Neural progenitor cell (in vitro differentiated cells): Measurements from ENCODE around the gene ETFB. TPM values are rescaled to one million over a fixed set of nuclear protein-coding genes. Genes with fewer than 3 reads are reported as not detected.

Experiments
- DNase-seq: peaks from one replicate; pipeline ENCODE4 v3.0.0-alpha.2; 2016; ENCODE audit warnings: low spot score
- H2AFZ ChIP-seq: fragments of 200-600 bp; sonication (generic); replicated peaks from 2 replicates; pipeline ENCODE4 v1.6.1; 2016; ENCODE audit warnings: antibody characterized with exemption
- H3F3A ChIP-seq: fragments of 200-600 bp; sonication (generic); 2 replicates; pipeline ENCODE4 v1.6.1; 2016; ENCODE audit warnings: antibody characterized with exemption, low read depth
- H3K27ac ChIP-seq: fragments of 200-600 bp; sonication (generic); 2 replicates; pipeline ENCODE4 v1.5.1; 2016; ENCODE audit warnings: mild to moderate bottlenecking
- H3K27me3 ChIP-seq: fragments of 200-600 bp; sonication (generic); 2 replicates; pipeline ENCODE4 v1.6.1; 2016; ENCODE audit warnings: mild to moderate bottlenecking, moderate library complexity
- H3K36me3 ChIP-seq: fragments of 200-600 bp; sonication (generic); 2 replicates; pipeline ENCODE4 v1.5.1; 2016
- H3K4me1 ChIP-seq: fragments of 200-600 bp; sonication (generic); 2 replicates; pipeline ENCODE4 v1.6.1; 2016; ENCODE audit warnings: mixed run types
- H3K4me2 ChIP-seq: fragments of 200-600 bp; sonication (generic); 2 replicates; pipeline ENCODE4 v1.6.1; 2016
- H3K4me3 ChIP-seq: fragments of 200-600 bp; sonication (generic); 2 replicates; pipeline ENCODE4 v1.5.1; 2016
- H3K79me2 ChIP-seq: fragments of 200-600 bp; sonication (generic); 2 replicates; pipeline ENCODE4 v1.6.1; 2016; ENCODE audit warnings: low read depth
- H3K9ac ChIP-seq: fragments of 200-600 bp; sonication (generic); 2 replicates; pipeline ENCODE4 v1.6.1; 2016
- H3K9me3 ChIP-seq: fragments of 200-600 bp; sonication (generic); 2 replicates; pipeline ENCODE4 v1.5.1; 2016; ENCODE audit warnings: low read depth
- H4K20me1 ChIP-seq: fragments of 200-600 bp; sonication (generic); 2 replicates; pipeline ENCODE4 v1.6.1; 2016; ENCODE audit warnings: low read depth
- H3K27ac Mint-ChIP-seq: 3 replicates; pipeline ENCODE4 v1.8.0; 2021; ENCODE audit warnings: mixed read lengths
- H3K27me3 Mint-ChIP-seq: 2 replicates; pipeline ENCODE4 v1.8.0; 2022; ENCODE audit warnings: low read depth, mild to moderate bottlenecking, inconsistent platforms, moderate library complexity, mixed read lengths; ENCODE audit not compliant: insufficient read depth
- H3K36me3 Mint-ChIP-seq: 3 replicates; pipeline ENCODE4 v1.8.0; 2021; ENCODE audit warnings: mixed read lengths
- H3K4me1 Mint-ChIP-seq: 3 replicates; pipeline ENCODE4 v1.8.0; 2021; ENCODE audit warnings: mixed read lengths
- H3K4me3 Mint-ChIP-seq: 3 replicates; pipeline ENCODE4 v1.8.0; 2021; ENCODE audit warnings: mild to moderate bottlenecking, moderate library complexity, mixed read lengths
- H3K9me3 Mint-ChIP-seq: 3 replicates; pipeline ENCODE4 v1.8.0; 2020; ENCODE audit warnings: mixed read lengths
- EZH2 ChIP-seq: fragments of 200-600 bp; sonication (generic); IDR thresholded peaks from 2 replicates; pipeline ENCODE4 v1.6.1; 2017; ENCODE audit warnings: antibody characterized with exemption, mild to moderate bottlenecking, moderate library complexity
- EZH2phosphoT487 ChIP-seq: fragments of 200-600 bp; sonication (generic); IDR thresholded peaks from 2 replicates; pipeline ENCODE4 v1.6.1; 2017; ENCODE audit warnings: antibody characterized with exemption
- total RNA-seq: library from RNA; depleted of rRNA; stranded (reverse); fragments of >200 nt; gene quantifications from 2 replicates; pipeline ENCODE4 v1.2.3, GENCODE V29; 2015; ENCODE audit warnings: low replicate concordance
- TF ChIP-seq, protein P1 (sequence below): fragments of 200-600 bp; sonication (generic); IDR thresholded peaks from 2 replicates; pipeline ENCODE4 v1.5.1; 2017; ENCODE audit warnings: antibody characterized with exemption, mild to moderate bottlenecking

The ETFB gene
- total RNA-seq, 1 donor from 2014 or later: 27.0 TPM

DNA sequence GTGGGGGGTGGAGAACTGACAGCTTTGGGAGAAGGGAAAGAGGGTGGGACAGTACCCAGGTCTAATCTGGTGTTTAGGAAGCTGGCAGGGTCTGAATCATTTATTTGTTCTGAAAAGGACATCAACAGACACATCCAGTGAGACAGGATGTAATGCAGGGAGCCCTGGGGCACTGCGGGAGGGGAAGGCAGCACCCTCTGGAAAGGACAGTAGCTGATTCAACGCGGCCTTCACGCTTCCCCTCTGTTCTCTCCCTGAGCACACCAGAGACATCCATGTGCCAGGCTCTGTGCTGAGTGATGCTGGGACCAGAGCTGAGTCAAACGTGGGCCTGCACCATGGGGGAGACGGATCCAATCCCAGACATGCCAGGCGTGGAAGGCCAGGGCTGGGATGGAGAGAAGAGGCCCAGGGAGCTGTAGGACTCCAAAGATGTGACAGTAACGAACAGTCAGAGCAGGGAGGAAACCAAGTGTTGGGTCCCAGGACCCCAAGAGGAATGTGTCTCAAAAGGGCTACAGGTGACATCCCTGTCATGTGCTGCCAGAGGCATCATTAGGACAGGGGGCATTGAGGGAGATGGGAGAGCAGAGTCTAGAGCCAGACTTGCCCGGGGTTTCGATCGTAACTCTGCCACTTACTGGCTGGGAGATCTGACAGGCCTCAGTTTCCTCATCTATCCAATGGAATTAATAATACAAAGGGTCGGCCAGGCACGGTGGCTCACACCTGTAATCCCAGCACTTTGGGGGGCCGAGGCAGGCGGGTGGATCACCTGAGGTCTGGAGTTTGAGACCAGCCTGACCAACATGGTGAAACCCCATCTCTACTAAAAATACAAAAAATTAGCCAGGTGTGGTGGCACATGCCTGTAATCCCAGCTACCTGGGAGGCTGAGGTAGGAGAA is 1.7 kb downstream of the ETFB start:
- no peak overlapping the region for H3K27ac Mint-ChIP-seq
- H3K27me3 Mint-ChIP-seq: peaks cover 7% of the 10 kb centered on the region

DNA sequence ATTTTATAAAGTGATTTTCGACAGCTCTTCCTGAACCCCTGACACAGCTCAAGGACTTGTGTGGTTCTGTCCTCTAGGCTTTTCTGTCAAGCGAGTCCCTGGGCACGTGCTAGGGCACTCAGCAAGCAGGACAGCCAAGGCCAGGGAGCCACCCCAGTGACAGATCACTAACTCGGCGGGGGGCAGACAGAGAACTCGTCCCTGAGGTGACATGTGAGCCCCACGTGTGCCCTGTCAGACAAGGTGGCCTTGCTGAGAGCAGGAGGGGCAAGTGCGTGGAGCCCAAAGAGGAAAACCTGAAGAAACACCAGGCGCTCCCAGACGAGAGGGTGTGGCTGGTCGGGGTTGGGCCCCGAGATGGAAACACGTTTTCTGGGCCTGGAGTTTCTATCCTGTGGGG is 4.9 kb downstream of the ETFB start:
- no peaks in the 10 kb centered on the region for H3K36me3 Mint-ChIP-seq
- no peaks in the 10 kb centered on the region for H3K4me1 ChIP-seq
- no peaks in the 10 kb centered on the region for H3K9me3 ChIP-seq
- H3K9me3 Mint-ChIP-seq: no peaks in the 10 kb centered on the region
- no peak overlapping the region for H3K4me3 Mint-ChIP-seq
- no peak overlapping the region for H3K9ac ChIP-seq
- no peaks in the 10 kb centered on the region for H3K36me3 ChIP-seq
- H2AFZ ChIP-seq: no peak overlapping the region
- H3K79me2 ChIP-seq: no peaks in the 10 kb centered on the region
- no peaks in the 10 kb centered on the region for H4K20me1 ChIP-seq
- no peak overlapping the region for H3K4me2 ChIP-seq
- H3F3A ChIP-seq: no peaks in the 10 kb centered on the region
- peaks cover 2% of the 10 kb centered on the region for H3K27me3 Mint-ChIP-seq
- TF ChIP-seq, protein P1, sequence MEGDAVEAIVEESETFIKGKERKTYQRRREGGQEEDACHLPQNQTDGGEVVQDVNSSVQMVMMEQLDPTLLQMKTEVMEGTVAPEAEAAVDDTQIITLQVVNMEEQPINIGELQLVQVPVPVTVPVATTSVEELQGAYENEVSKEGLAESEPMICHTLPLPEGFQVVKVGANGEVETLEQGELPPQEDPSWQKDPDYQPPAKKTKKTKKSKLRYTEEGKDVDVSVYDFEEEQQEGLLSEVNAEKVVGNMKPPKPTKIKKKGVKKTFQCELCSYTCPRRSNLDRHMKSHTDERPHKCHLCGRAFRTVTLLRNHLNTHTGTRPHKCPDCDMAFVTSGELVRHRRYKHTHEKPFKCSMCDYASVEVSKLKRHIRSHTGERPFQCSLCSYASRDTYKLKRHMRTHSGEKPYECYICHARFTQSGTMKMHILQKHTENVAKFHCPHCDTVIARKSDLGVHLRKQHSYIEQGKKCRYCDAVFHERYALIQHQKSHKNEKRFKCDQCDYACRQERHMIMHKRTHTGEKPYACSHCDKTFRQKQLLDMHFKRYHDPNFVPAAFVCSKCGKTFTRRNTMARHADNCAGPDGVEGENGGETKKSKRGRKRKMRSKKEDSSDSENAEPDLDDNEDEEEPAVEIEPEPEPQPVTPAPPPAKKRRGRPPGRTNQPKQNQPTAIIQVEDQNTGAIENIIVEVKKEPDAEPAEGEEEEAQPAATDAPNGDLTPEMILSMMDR: no peak
- no peak for TF ChIP-seq EZH2phosphoT487
- no peak for TF ChIP-seq EZH2
- H3K4me3 ChIP-seq: no peak overlapping the region
- H3K4me1 Mint-ChIP-seq: peaks cover 26% of the 10 kb centered on the region
- no peaks in the 10 kb centered on the region for H3K27me3 ChIP-seq
- H3K27ac Mint-ChIP-seq: no peak overlapping the region
- no peak overlapping the region for H3K27ac ChIP-seq
- DNase-seq: no peak

More for the DNA sequence above, 1.7 kb downstream of the ETFB start:
- Histone ChIP-seq H3F3A (peaks cover 14% of the 10 kb centered on the region), H3K27ac (no peak overlapping the region), H3K4me1 (peaks cover 7% of the 10 kb centered on the region), H3K9me3 (no peaks in the 10 kb centered on the region), H3K36me3 (no peaks in the 10 kb centered on the region), H4K20me1 (no peaks in the 10 kb centered on the region), H2AFZ (no peak overlapping the region), H3K4me2 (no peak overlapping the region), H3K4me3 (no peak overlapping the region), H3K79me2 (no peaks in the 10 kb centered on the region), H3K27me3 (no peaks in the 10 kb centered on the region), H3K9ac (no peak overlapping the region)
- TF ChIP-seq EZH2phosphoT487 (no peak), EZH2 (no peak)
- TF ChIP-seq, protein P1: no peak
- Mint-ChIP-seq H3K4me1 (peaks cover 25% of the 10 kb centered on the region), H3K9me3 (no peaks in the 10 kb centered on the region), H3K4me3 (peak overlapping the region; percentile 65), H3K36me3 (no peaks in the 10 kb centered on the region)
- DNase-seq: no peak

DNA sequence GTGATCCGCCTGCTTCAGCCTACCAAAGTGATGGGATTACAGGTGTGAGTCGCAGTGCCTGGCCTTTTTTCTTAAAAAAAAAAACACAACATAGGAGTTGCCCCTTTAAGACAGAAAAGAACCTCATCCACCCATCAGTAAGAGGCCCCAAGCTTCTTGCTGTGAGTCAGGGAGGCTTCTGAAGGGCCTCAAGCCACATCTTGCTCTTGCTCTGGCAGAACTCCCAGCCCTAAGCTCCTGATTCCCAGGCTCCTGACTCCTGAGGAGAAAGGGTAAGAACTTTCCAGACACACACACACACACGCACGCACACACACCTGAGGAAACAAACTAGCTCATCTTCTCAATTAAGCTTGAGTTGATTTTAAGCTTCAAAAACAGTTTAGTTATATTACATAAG is 6.9 kb downstream of the ETFB start:
- no peaks in the 10 kb centered on the region for H3K36me3 ChIP-seq
- peaks cover 10% of the 10 kb centered on the region for H3F3A ChIP-seq
- H3K27me3 Mint-ChIP-seq: peaks cover 4% of the 10 kb centered on the region
- no peak overlapping the region for H3K4me2 ChIP-seq
- no peaks in the 10 kb centered on the region for H3K36me3 Mint-ChIP-seq
- no peak overlapping the region for H3K9ac ChIP-seq
- H3K27ac ChIP-seq: no peak overlapping the region
- no peak overlapping the region for H3K4me3 Mint-ChIP-seq
- H3K79me2 ChIP-seq: no peaks in the 10 kb centered on the region
- no peaks in the 10 kb centered on the region for H4K20me1 ChIP-seq
- H3K27ac Mint-ChIP-seq: peak overlapping the region; percentile 67
- no peaks in the 10 kb centered on the region for H3K9me3 ChIP-seq
- no peaks in the 10 kb centered on the region for H3K27me3 ChIP-seq
- peaks cover 24% of the 10 kb centered on the region for H3K4me1 Mint-ChIP-seq
- TF ChIP-seq EZH2 (no peak), EZH2phosphoT487 (no peak)
- TF ChIP-seq, protein P1: no peak
- DNase-seq: no peak
- no peak overlapping the region for H2AFZ ChIP-seq
- H3K4me1 ChIP-seq: peaks cover 7% of the 10 kb centered on the region
- H3K9me3 Mint-ChIP-seq: no peaks in the 10 kb centered on the region
- no peak overlapping the region for H3K4me3 ChIP-seq
